ENCODE data around the gene DHRS13. TPM values are rescaled to one million over a fixed set of nuclear protein-coding genes. Genes with fewer than 3 reads are reported as not detected.
A peak's percentile ranks its signal among the peaks of the same experiment; 100 is the strongest.
"Not testable (repeated sequence)": the region's sequence is repeated elsewhere in the genome, so short reads cannot be mapped to it uniquely, and the experiment has no call there.

DHRS13 gene
- polyA plus RNA-seq, 2 donors: 9.4 to 15.6 TPM

DNA sequence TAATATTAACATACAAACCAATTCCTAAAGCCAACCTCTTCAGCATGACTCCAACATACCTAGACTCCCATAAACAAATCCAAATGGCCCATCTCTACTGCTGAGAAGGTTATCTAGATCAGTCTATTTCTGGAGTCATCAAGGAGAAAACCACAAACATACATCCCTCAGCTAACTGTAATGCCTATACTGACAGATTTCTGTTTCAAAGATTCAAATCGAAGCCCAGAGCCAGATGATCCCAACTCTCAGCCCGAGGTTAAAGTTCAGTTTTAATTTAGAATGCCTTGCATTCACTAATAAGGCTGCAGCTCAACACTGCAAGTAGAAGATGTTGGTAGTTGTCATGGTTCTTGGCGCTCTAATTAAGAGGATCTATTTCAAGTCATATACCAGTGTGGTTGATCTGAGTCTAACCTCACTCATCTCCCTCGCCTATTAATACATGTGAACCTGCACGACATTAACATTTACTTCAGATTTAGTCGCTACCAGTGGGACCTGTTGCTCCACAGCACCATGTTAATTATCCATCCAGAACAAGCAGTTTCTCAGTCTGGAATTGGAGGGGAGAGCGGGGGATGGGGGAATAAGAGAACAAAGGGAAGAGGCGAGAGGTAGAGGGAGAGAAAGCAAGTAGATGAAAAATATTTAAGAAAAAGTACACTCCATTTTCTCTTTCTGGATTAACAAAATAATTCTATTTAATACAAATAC, 33.0 kb upstream of the DHRS13 start:
- no peaks in the 10 kb centered on the region for H3K9me3 ChIP-seq (ENCODE audit: control insufficient read depth in 2 of 2, insufficient read depth in 1 of 2, low read depth in 1 of 2, low read length in 1 of 2)
- H3K27ac ChIP-seq (ENCODE audit: low read depth in 2 of 2, low read length in 1 of 2): no peak overlapping the region
- no peak overlapping the region for H3K4me3 ChIP-seq (ENCODE audit: low read depth in 1 of 2, low read length in 2 of 2)
- 85 to 89% methylated on average over 8 of the region's 8 CpGs for WGBS, 2 donors
- H3K36me3 ChIP-seq (ENCODE audit: control insufficient read depth in 2 of 2, insufficient read depth in 2 of 2, low read length in 1 of 2): no peaks in the 10 kb centered on the region
- H3K27me3 ChIP-seq (ENCODE audit: control insufficient read depth in 1 of 2, insufficient read depth in 2 of 2, low read length in 2 of 2): no peaks in the 10 kb centered on the region
- no peaks in the 10 kb centered on the region for H3K4me1 ChIP-seq (ENCODE audit: control insufficient read depth in 2 of 2, insufficient read depth in 2 of 2, low read length in 1 of 2)

- H3K27me3 ChIP-seq (ENCODE audit: control insufficient read depth in 1 of 2, insufficient read depth in 2 of 2, low read length in 2 of 2); H3K4me1 ChIP-seq (ENCODE audit: control insufficient read depth in 2 of 2, insufficient read depth in 2 of 2, low read length in 1 of 2); H3K9me3 ChIP-seq (ENCODE audit: control insufficient read depth in 2 of 2, insufficient read depth in 1 of 2, low read depth in 1 of 2, low read length in 1 of 2); H3K27ac ChIP-seq (ENCODE audit: low read depth in 2 of 2, low read length in 1 of 2); H3K36me3 ChIP-seq (ENCODE audit: control insufficient read depth in 2 of 2, insufficient read depth in 2 of 2, low read length in 1 of 2); H3K4me3 ChIP-seq (ENCODE audit: low read depth in 1 of 2, low read length in 2 of 2): not testable (repeated sequence)
- 94 to 97% methylated on average over 8 of the region's 8 CpGs for WGBS, 2 donors
Observed at GRCh38 chr17:28934508-28934907, 31.6 kb upstream of the DHRS13 start.

DNA sequence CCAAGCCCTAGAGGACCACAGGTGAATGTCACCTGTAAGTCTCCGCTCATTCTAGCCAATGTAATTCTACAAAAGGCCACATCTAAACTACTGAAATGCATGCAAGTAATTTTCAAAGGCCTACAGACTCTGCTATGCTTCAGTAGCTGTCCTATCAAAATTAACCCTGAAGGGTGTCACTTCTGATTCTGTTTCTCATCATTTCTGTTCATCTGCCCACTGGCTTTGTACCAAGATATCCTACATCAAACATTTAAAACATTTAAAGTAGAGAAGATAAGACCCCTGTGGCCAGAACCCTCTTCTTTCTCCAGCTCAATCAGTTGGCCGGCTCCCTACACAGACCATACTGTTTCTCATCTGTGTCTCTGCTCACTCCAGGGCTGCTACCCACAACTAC, 26.9 kb upstream of the DHRS13 start:
- Histone ChIP-seq H3K27ac (ENCODE audit: low read depth in 2 of 2, low read length in 1 of 2) (no peak overlapping the region), H3K4me3 (ENCODE audit: low read depth in 1 of 2, low read length in 2 of 2) (no peak overlapping the region), H3K4me1 (ENCODE audit: control insufficient read depth in 2 of 2, insufficient read depth in 2 of 2, low read length in 1 of 2) (peaks cover 0 to 5% of the 10 kb centered on the region in 2 donors), H3K36me3 (ENCODE audit: control insufficient read depth in 2 of 2, insufficient read depth in 2 of 2, low read length in 1 of 2) (peaks cover 0 to 3% of the 10 kb centered on the region in 2 donors), H3K9me3 (ENCODE audit: control insufficient read depth in 2 of 2, insufficient read depth in 1 of 2, low read depth in 1 of 2, low read length in 1 of 2) (no peaks in the 10 kb centered on the region), H3K27me3 (ENCODE audit: control insufficient read depth in 1 of 2, insufficient read depth in 2 of 2, low read length in 2 of 2) (no peaks in the 10 kb centered on the region)
- WGBS, 2 donors: 89 to 97% methylated on average over 2 of the region's 2 CpGs

- H3K36me3 ChIP-seq (ENCODE audit: control insufficient read depth in 2 of 2, insufficient read depth in 2 of 2, low read length in 1 of 2): peaks cover 6 to 9% of the 10 kb centered on the region in 2 donors
- H3K27ac ChIP-seq (ENCODE audit: low read depth in 2 of 2, low read length in 1 of 2): no peak overlapping the region
- no peaks in the 10 kb centered on the region for H3K27me3 ChIP-seq (ENCODE audit: control insufficient read depth in 1 of 2, insufficient read depth in 2 of 2, low read length in 2 of 2)
- H3K4me1 ChIP-seq (ENCODE audit: control insufficient read depth in 2 of 2, insufficient read depth in 2 of 2, low read length in 1 of 2): peaks cover 0 to 5% of the 10 kb centered on the region in 2 donors
- H3K9me3 ChIP-seq (ENCODE audit: control insufficient read depth in 2 of 2, insufficient read depth in 1 of 2, low read depth in 1 of 2, low read length in 1 of 2): no peaks in the 10 kb centered on the region
- WGBS, 2 donors: 79 to 86% methylated on average over 2 of the region's 2 CpGs
- H3K4me3 ChIP-seq (ENCODE audit: low read depth in 1 of 2, low read length in 2 of 2): no peak overlapping the region
Observed at GRCh38 chr17:28928061-28928460, 25.2 kb upstream of the DHRS13 start.

GRCh38 chr17:28926786-28927185, 23.9 kb upstream of the DHRS13 start:
- H3K27me3 ChIP-seq (ENCODE audit: control insufficient read depth in 1 of 2, insufficient read depth in 2 of 2, low read length in 2 of 2): no peaks in the 10 kb centered on the region
- H3K36me3 ChIP-seq (ENCODE audit: control insufficient read depth in 2 of 2, insufficient read depth in 2 of 2, low read length in 1 of 2): peaks cover 6 to 9% of the 10 kb centered on the region in 2 donors
- H3K27ac ChIP-seq (ENCODE audit: low read depth in 2 of 2, low read length in 1 of 2): peak overlapping the region; percentile 39 to 57
- no peaks in the 10 kb centered on the region for H3K9me3 ChIP-seq (ENCODE audit: control insufficient read depth in 2 of 2, insufficient read depth in 1 of 2, low read depth in 1 of 2, low read length in 1 of 2)
- peaks cover 0 to 5% of the 10 kb centered on the region in 2 donors for H3K4me1 ChIP-seq (ENCODE audit: control insufficient read depth in 2 of 2, insufficient read depth in 2 of 2, low read length in 1 of 2)
- H3K4me3 ChIP-seq (ENCODE audit: low read depth in 1 of 2, low read length in 2 of 2): no peak overlapping the region
- WGBS, 2 donors: 89 to 92% methylated on average over 4 of the region's 4 CpGs

DNA sequence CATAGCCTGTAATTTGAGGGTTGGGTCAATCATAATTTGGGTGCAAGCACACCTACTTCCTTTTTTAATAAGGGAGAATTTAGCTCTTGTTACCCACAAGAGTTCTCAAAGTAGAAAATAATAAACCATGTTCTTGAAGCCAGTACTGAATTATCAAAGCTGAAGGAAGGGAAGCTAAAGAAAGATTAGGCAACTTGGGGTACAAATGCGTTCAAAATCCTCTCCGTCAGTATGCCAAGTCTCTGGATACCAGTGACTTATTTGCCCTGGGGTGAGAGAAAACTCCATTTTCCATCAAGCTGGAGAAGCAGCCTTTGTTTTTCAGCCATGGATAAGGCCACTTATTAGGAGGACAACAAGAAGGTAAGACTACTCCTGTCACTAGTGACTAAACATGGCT, 23.5 kb upstream of the DHRS13 start:
- Histone ChIP-seq H3K9me3 (ENCODE audit: control insufficient read depth in 2 of 2, insufficient read depth in 1 of 2, low read depth in 1 of 2, low read length in 1 of 2) (no peaks in the 10 kb centered on the region), H3K27ac (ENCODE audit: low read depth in 2 of 2, low read length in 1 of 2) (peak overlapping the region; percentile 39 to 46), H3K4me3 (ENCODE audit: low read depth in 1 of 2, low read length in 2 of 2) (no peak overlapping the region), H3K36me3 (ENCODE audit: control insufficient read depth in 2 of 2, insufficient read depth in 2 of 2, low read length in 1 of 2) (peaks cover 6 to 9% of the 10 kb centered on the region in 2 donors), H3K4me1 (ENCODE audit: control insufficient read depth in 2 of 2, insufficient read depth in 2 of 2, low read length in 1 of 2) (peaks cover 0 to 5% of the 10 kb centered on the region in 2 donors), H3K27me3 (ENCODE audit: control insufficient read depth in 1 of 2, insufficient read depth in 2 of 2, low read length in 2 of 2) (no peaks in the 10 kb centered on the region)
- WGBS, 2 donors: 69 to 75% methylated on average over 2 of the region's 2 CpGs

DNA sequence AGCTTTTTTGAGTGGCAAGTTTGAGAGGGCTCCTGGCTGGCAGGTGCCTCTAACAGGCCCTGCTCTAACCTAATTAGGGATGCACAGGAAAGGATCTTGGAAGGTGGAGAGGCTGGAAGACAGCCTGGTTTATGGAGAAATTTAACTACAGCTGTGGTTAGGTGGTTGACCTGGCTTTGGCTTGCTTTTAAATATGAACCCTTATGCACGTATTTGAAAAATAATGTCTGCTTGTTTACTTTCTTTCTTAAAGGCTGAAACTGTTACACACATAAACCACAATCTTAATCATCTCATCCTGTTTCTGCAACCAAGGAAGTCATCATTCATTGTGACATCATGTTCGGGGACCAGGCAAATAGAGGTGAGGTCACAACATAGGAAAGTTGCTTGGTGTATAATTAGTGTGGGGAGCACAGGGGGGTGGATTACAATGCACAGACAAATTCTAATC, 23.1 kb upstream of the DHRS13 start:
- peaks cover 6 to 11% of the 10 kb centered on the region in 2 donors for H3K36me3 ChIP-seq (ENCODE audit: control insufficient read depth in 2 of 2, insufficient read depth in 2 of 2, low read length in 1 of 2)
- no peaks in the 10 kb centered on the region for H3K27me3 ChIP-seq (ENCODE audit: control insufficient read depth in 1 of 2, insufficient read depth in 2 of 2, low read length in 2 of 2)
- 17% methylated on average over 2 of the region's 2 CpGs for WGBS, 2 donors
- H3K9me3 ChIP-seq (ENCODE audit: control insufficient read depth in 2 of 2, insufficient read depth in 1 of 2, low read depth in 1 of 2, low read length in 1 of 2): no peaks in the 10 kb centered on the region
- no peak overlapping the region for H3K4me3 ChIP-seq (ENCODE audit: low read depth in 1 of 2, low read length in 2 of 2)
- H3K27ac ChIP-seq (ENCODE audit: low read depth in 2 of 2, low read length in 1 of 2): peak overlapping the region; percentile 21 to 28
- peaks cover 0 to 5% of the 10 kb centered on the region in 2 donors for H3K4me1 ChIP-seq (ENCODE audit: control insufficient read depth in 2 of 2, insufficient read depth in 2 of 2, low read length in 1 of 2)

DNA sequence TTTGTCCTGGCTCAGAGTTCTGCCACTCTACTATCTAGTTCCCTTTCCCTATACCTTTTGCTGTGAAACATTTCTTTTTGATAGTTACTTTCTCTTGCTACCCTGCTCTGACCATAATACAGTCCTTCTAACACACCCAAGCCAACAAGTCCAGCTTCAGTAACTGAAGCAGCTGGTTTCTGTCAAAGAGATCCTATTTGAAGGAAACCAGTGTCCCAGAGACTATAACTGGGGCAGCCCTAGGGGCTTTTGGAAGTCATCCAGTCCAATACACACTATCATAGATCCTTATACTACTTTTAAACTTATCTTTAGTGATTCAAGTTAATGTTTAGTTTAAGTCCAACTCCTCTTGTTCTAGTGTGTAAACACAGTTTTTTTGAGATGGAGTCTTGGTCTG, 17.3 kb upstream of the DHRS13 start:
- Histone ChIP-seq H3K4me3 (ENCODE audit: low read depth in 1 of 2, low read length in 2 of 2) (no peak overlapping the region), H3K36me3 (ENCODE audit: control insufficient read depth in 2 of 2, insufficient read depth in 2 of 2, low read length in 1 of 2) (peaks cover 22 to 29% of the 10 kb centered on the region in 2 donors)

GRCh38 chr17:28918295-28918694, 15.4 kb upstream of the DHRS13 start:
- H3K27me3 ChIP-seq (ENCODE audit: control insufficient read depth in 1 of 2, insufficient read depth in 2 of 2, low read length in 2 of 2): no peaks in the 10 kb centered on the region
- 64 to 77% methylated on average over 2 of the region's 2 CpGs for WGBS, 2 donors
- H3K36me3 ChIP-seq (ENCODE audit: control insufficient read depth in 2 of 2, insufficient read depth in 2 of 2, low read length in 1 of 2): peaks cover 21 to 31% of the 10 kb centered on the region in 2 donors
- H3K27ac ChIP-seq (ENCODE audit: low read depth in 2 of 2, low read length in 1 of 2): no peak overlapping the region
- no peak overlapping the region for H3K4me3 ChIP-seq (ENCODE audit: low read depth in 1 of 2, low read length in 2 of 2)
- no peaks in the 10 kb centered on the region for H3K9me3 ChIP-seq (ENCODE audit: control insufficient read depth in 2 of 2, insufficient read depth in 1 of 2, low read depth in 1 of 2, low read length in 1 of 2)
- H3K4me1 ChIP-seq (ENCODE audit: control insufficient read depth in 2 of 2, insufficient read depth in 2 of 2, low read length in 1 of 2): peaks cover 0 to 2% of the 10 kb centered on the region in 2 donors

More for the DNA sequence above, 17.3 kb upstream of the DHRS13 start:
- Histone ChIP-seq H3K27ac (ENCODE audit: low read depth in 2 of 2, low read length in 1 of 2) (no peak overlapping the region), H3K27me3 (ENCODE audit: control insufficient read depth in 1 of 2, insufficient read depth in 2 of 2, low read length in 2 of 2) (no peaks in the 10 kb centered on the region), H3K4me1 (ENCODE audit: control insufficient read depth in 2 of 2, insufficient read depth in 2 of 2, low read length in 1 of 2) (peaks cover 0 to 2% of the 10 kb centered on the region in 2 donors), H3K9me3 (ENCODE audit: control insufficient read depth in 2 of 2, insufficient read depth in 1 of 2, low read depth in 1 of 2, low read length in 1 of 2) (no peaks in the 10 kb centered on the region)

DNA sequence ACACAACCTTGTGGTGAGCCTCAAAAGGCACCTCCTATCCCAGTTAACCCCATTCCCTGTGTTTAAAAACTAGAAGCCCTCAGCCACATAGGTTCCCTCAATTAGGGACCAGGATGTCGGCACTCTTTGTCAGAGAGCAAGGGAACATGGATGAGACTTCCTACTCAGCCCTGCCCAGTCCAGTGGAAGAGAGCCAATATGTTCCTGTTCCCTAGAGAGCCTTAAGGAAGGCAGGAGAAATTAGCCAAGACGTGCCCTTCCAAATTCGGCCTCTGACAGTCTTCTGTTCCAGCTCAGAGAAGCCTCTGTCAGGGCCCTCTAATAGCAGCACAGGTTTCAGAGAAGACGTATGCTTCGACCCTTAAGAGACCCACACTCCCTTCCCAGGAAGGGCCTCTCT, 14.6 kb upstream of the DHRS13 start:
- Histone ChIP-seq H3K27ac (ENCODE audit: low read depth in 2 of 2, low read length in 1 of 2) (no peak overlapping the region), H3K4me3 (ENCODE audit: low read depth in 1 of 2, low read length in 2 of 2) (no peak overlapping the region), H3K27me3 (ENCODE audit: control insufficient read depth in 1 of 2, insufficient read depth in 2 of 2, low read length in 2 of 2) (no peaks in the 10 kb centered on the region), H3K9me3 (ENCODE audit: control insufficient read depth in 2 of 2, insufficient read depth in 1 of 2, low read depth in 1 of 2, low read length in 1 of 2) (no peaks in the 10 kb centered on the region), H3K4me1 (ENCODE audit: control insufficient read depth in 2 of 2, insufficient read depth in 2 of 2, low read length in 1 of 2) (peaks cover 0 to 2% of the 10 kb centered on the region in 2 donors), H3K36me3 (ENCODE audit: control insufficient read depth in 2 of 2, insufficient read depth in 2 of 2, low read length in 1 of 2) (peaks cover 21 to 39% of the 10 kb centered on the region in 2 donors)
- 65 to 70% methylated on average over 5 of the region's 5 CpGs for WGBS, 2 donors

Data from esophagus (tissue), 2 donors.